Ascending aorta (tissue), 2 donors: Measurements from ENCODE around the gene LTK. TPM values are rescaled to one million over a fixed set of nuclear protein-coding genes. Genes with fewer than 3 reads are reported as not detected.

Experiments used
- DNase-seq, 2 donors: peaks; one replicate each; pipeline ENCODE4 v3.0.0-alpha.2; 2019; ENCODE audit warnings: low spot score in 2 of 2
- H3K27ac ChIP-seq, 2 donors: fragments of 200-600 bp; sonication (generic); one replicate each; pipeline ENCODE4 v1.5.1; 2016 to 2017; ENCODE audit warnings: mild to moderate bottlenecking in 1 of 2
- H3K27me3 ChIP-seq: fragments of 200-600 bp; sonication (generic); one replicate; pipeline ENCODE4 v1.5.1; 2017
- H3K36me3 ChIP-seq, 2 donors: fragments of 200-600 bp; sonication (generic); one replicate each; pipeline ENCODE4 v1.5.1; 2016
- H3K4me1 ChIP-seq, 2 donors: fragments of 200-600 bp; sonication (generic); one replicate each; pipeline ENCODE4 v1.5.1; 2016 to 2017; ENCODE audit warnings: mild to moderate bottlenecking in 1 of 2
- H3K4me3 ChIP-seq, 2 donors: fragments of 200-600 bp; sonication (generic); one replicate each; pipeline ENCODE4 v1.5.1; 2016 to 2017; ENCODE audit warnings: mild to moderate bottlenecking in 1 of 2
- H3K9me3 ChIP-seq, 2 donors: fragments of 200-600 bp; sonication (generic); one replicate each; pipeline ENCODE4 v1.5.1; 2016
- CTCF ChIP-seq, 3 experiments: fragments of 200-600 bp in 2 of 3; fragments of 450-650 bp in 1 of 3; sonication (generic) in 2 of 3; IDR thresholded peaks; one replicate each; pipeline ENCODE4 v1.5.1; 2016 to 2019; ENCODE audit warnings: antibody characterized with exemption in 3 of 3, mild to moderate bottlenecking in 1 of 3, moderate library complexity in 1 of 3
- intact Hi-C: fragments of 100-400 bp; cut with DNase I; formaldehyde crosslinking; loops from one replicate; pipeline ENCODE4 v1.15.1; 2023
- total RNA-seq: library from RNA; depleted of rRNA; stranded (reverse); fragments of >200 nt; gene quantifications from one replicate; pipeline ENCODE4 v1.1.0, GENCODE V29; 2016

LTK gene
- total RNA-seq, 1 donor from 2014 or later: not detected

GRCh38 chr15:41545218-41545617 is 31.6 kb upstream of the LTK start:
- Histone ChIP-seq H3K36me3 (no peaks in the 10 kb centered on the region), H3K4me3 (no peak overlapping the region), H3K27me3 (no peaks in the 10 kb centered on the region), H3K27ac (no peak overlapping the region), H3K4me1 (peaks cover 0 to 5% of the 10 kb centered on the region in 2 donors), H3K9me3 (no peaks in the 10 kb centered on the region)
- no peak for DNase-seq
- no peak for TF ChIP-seq CTCF (IDR thresholded peaks at IDR 0.05)
- intact Hi-C loops: no loop called here

GRCh38 chr15:41544650-41545015 is 31.0 kb upstream of the LTK start:
- peak overlapping the region; percentile 81 for H3K4me3 ChIP-seq
- peaks cover 0 to 5% of the 10 kb centered on the region in 2 donors for H3K4me1 ChIP-seq
- H3K27ac ChIP-seq: no peak overlapping the region
- H3K36me3 ChIP-seq: no peaks in the 10 kb centered on the region
- H3K9me3 ChIP-seq: no peaks in the 10 kb centered on the region
- no peak for TF ChIP-seq CTCF (IDR thresholded peaks at IDR 0.05)
- peak in 1 of 2 donors; percentile 67 for DNase-seq
- intact Hi-C loops: loop anchor here (1.0 kb wide), 1 partner anchor 15 kb away; the partner anchor contains the start of gene TYRO3
- H3K27me3 ChIP-seq: no peaks in the 10 kb centered on the region

- no peaks in the 10 kb centered on the region for H3K27me3 ChIP-seq
- peaks cover 0 to 5% of the 10 kb centered on the region in 2 donors for H3K4me1 ChIP-seq
- peak overlapping the region; percentile 58 to 79 for H3K27ac ChIP-seq
- TF ChIP-seq CTCF (IDR thresholded peaks at IDR 0.05): no peak
- intact Hi-C loops: no loop called here
- H3K36me3 ChIP-seq: no peaks in the 10 kb centered on the region
- peak overlapping the region; percentile 81 for H3K4me3 ChIP-seq
- no peak for DNase-seq
- H3K9me3 ChIP-seq: no peaks in the 10 kb centered on the region
Observed at GRCh38 chr15:41543521-41543870, 29.9 kb upstream of the LTK start.

- TF ChIP-seq CTCF (IDR thresholded peaks at IDR 0.05): no peak
- no peak overlapping the region for H3K4me3 ChIP-seq
- H3K27ac ChIP-seq: no peak overlapping the region
- no peaks in the 10 kb centered on the region for H3K27me3 ChIP-seq
- H3K36me3 ChIP-seq: peaks cover 34 to 46% of the 10 kb centered on the region in 2 donors
- DNase-seq: no peak
- intact Hi-C loops: no loop called here
- no peaks in the 10 kb centered on the region for H3K9me3 ChIP-seq
- no peaks in the 10 kb centered on the region for H3K4me1 ChIP-seq
Observed at GRCh38 chr15:41536866-41537265, 23.2 kb upstream of the LTK start.

GRCh38 chr15:41535544-41535943 is 21.9 kb upstream of the LTK start:
- H3K4me1 ChIP-seq: no peaks in the 10 kb centered on the region
- intact Hi-C loops: no loop called here
- no peaks in the 10 kb centered on the region for H3K27me3 ChIP-seq
- no peak overlapping the region for H3K27ac ChIP-seq
- H3K36me3 ChIP-seq: peaks cover 42 to 56% of the 10 kb centered on the region in 2 donors
- no peak for DNase-seq
- H3K4me3 ChIP-seq: no peak overlapping the region
- no peak for TF ChIP-seq CTCF (IDR thresholded peaks at IDR 0.05)
- no peaks in the 10 kb centered on the region for H3K9me3 ChIP-seq

- H3K9me3 ChIP-seq: no peaks in the 10 kb centered on the region
- TF ChIP-seq CTCF (IDR thresholded peaks at IDR 0.05): no peak
- peaks cover 72 to 93% of the 10 kb centered on the region in 2 donors for H3K36me3 ChIP-seq
- H3K27ac ChIP-seq: no peak overlapping the region
- intact Hi-C loops: no loop called here
- no peaks in the 10 kb centered on the region for H3K4me1 ChIP-seq
- no peak for DNase-seq
- no peak overlapping the region for H3K4me3 ChIP-seq
- H3K27me3 ChIP-seq: no peaks in the 10 kb centered on the region
Observed at GRCh38 chr15:41530363-41530956, 16.8 kb upstream of the LTK start.
